NCI-H2196 treated with DMSO at 0.1 percent for 48 hours (cell line): ENCODE data around the gene CLIC5.
A peak's percentile ranks its signal among the peaks of the same experiment; 100 is the strongest.

ENCODE experiments used
- DNase-seq: peaks from one replicate; lab custom pipeline; 2025; ENCODE audit not compliant: unreplicated experiment; lab: John Stamatoyannopoulos, UW

CLIC5 gene

DNA sequence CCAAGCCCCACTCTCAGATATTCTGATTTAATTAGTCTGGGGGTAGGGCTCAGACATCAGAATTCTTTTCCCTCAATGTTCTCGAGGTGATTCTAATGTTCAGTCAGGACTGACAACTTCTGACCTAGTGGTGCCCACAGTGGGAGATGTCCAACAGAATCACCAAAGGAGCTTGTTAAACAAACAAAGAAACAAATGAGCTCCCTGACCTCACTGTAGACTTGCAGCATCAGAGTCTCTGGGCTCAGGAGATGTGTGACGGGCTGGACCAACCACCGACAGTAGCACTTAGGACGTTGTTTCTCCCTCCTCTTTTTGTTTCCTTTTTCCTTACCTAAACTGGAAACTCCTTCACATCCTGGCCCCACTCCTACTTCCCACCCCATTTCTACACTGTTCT, 49.3 kb downstream of the CLIC5 start:
- DNase-seq, result no peak

GRCh38 chr6:45965792-45966191, 49.9 kb downstream of the CLIC5 start:
- DNase-seq, result no peak

DNA sequence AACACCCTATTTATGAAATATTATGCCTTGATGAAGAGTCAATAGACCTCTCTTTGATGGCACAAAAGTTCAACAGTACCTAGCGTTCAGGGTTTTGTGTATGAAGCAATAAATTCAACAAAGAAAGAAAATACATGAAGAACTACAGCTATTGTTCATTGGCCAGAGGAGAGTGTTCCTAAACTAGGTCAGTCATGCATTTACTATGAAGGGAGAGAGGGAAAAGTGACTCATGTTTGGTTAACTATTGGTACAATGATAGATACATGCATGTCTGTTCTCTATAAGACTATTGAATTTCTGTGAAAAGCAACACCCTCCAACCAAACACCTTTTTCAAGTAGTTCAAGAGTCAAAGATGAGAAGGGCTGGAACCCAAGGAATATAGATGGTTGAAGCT, 50.7 kb downstream of the CLIC5 start:
- no peak for DNase-seq

DNA sequence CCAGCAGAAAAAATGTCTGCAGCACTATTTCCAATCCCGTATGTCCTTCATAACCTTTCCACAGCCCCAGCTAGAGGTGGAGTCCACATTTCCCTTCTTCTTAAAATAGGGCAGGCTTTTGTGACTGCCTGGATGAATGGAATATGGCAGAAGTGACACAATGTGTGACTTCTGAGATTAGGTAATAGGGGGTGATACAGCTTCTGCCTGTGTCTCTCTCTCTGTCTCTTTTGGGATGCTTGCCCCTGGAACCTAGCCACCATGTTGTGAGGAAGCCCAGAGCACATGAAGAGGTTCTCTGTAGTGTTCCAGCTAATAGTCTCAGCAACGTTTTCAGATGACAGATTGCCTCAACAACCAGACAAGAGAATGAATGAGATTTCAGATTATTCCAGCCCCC, 51.4 kb downstream of the CLIC5 start:
- no peak for DNase-seq

DNA sequence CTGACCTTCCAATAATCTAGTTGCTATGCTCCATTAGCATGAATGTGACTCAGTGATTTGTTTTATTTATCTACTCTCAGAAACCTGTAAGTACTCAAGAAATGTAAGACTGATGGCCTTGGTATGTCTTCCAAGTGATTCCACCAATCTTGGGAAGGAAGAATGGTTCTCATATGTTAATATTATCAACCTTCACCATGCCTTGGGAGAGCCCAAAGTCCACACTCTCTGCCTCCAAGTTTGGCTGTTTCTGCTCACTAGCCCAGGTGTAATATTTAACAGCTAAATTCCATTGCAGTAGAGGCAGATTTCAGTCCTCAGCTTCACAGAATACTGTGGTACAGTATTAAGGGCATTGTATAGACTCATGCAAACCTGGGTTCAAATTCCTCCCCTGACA, 51.8 kb downstream of the CLIC5 start:
- no peak for DNase-seq

DNA sequence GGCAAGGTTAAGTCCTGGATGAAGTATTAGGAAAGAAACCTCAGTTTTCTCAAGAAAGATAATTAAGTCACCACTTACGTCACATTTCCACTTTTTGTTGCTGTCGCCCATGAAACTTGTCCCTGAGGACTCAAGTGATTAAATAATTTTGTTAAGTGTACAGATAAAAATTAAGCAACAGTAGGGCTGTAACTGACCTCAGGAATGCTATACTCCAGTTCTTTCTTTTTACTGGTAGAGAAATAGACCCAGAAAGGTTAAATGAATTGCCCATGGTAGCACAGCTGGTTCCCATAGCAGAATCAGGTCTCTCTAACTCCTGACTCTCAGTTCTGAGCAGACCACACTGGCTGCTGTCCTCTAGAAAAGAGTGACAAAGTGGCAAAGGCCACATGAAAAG, 54.5 kb downstream of the CLIC5 start:
- DNase-seq, result no peak

GRCh38 chr6:45959534-45960145, 56.0 kb downstream of the CLIC5 start:
- no peak for DNase-seq

DNA sequence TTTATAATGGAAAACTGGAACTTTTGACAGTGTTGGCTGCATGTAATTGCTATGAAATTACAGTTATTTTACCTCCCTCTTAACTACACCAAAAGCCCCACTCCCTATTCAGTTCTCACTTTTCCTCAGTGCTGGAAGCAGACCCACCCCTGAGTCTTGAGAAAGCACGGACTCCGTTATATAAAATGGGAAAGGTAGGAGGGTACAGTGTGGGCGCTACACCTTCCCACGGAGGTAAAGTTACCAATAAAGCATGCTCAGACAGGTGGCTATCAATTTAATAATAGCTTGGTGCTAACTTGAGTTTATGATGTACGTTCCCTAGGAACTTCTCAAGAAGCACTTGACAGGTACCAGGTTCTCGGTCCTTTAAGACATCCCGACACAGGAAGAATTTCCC, 59.0 kb downstream of the CLIC5 start:
- no peak for DNase-seq

DNA sequence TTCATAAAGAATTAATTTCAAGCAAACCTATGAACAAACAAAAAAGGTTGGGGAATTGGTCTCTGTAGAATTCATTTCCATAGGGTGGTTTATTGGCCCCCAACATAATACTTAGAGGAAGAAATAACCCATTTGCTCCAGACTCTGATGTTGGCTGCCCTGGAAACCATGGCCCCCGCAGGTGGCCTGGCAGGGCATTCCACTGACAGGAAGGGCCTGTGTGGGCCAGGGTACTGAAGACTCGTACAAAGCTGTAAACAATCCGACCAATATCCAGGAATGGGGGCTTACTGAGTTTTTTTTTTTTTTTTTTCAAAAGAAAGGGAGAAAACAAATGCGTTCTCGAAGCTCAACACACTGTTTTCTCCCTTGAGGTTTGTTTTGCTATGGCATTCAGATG, 59.5 kb downstream of the CLIC5 start:
- no peak for DNase-seq

GRCh38 chr6:45955597-45955996, 60.1 kb downstream of the CLIC5 start:
- DNase-seq, result no peak

GRCh38 chr6:45952546-45952945, 63.1 kb downstream of the CLIC5 start:
- DNase-seq, result no peak

DNA sequence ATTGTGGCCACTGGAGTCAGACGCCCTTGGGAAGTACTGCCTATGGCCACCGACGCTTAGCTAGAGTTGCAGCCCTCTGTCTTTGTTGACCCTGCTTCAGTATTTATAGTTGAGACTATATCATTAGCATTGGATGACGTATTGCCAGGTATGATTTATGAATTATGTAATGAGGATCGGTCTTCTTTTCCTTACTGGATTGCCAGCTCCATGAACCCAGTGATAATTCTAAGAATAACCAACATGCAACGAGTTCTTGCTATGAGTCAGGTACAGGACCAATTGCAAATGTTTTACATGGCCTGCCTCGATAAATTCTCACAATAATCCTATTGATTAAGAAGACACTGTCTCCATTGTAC, 63.5 kb downstream of the CLIC5 start:
- DNase-seq, result no peak

DNA sequence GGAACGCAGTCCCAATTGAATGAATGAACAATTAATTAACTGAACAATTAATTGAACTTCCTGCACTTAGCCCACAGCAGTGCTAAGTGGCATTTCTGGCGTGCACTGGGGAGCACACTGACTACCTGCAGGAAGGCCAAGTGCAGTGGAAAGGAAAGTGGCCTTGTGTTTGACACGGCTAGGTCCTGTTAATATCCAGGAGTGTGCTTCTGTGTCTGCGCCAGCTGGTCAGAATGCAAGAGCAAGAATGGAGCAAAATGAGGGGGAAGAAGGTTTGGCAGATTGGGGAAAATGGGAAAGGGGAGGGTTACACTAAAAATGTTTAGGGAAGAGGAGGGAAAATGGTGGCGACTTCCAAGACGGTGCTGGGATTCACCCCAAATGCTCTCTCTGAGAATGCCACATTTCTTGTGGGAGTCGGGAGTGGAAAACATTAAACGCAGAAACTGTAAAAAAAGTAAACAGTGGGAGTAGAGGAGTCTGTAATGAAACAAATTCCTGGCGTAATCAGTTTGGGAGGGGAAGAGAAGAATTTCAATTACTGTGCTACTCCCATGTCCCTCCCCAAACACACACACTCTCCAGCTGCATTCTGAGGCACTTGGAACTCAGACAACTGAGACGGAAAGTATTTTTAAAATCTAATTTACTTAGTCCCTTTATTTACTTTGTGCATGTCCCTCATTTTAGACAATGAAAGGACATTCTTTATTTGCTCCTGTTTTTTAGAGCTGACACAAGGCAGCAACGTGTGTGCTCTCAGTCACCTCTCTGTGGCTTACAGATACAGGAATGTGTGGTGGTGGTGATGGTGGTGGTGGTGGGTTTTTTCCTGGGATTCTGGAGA, 64.1 kb downstream of the CLIC5 start:
- no peak for DNase-seq

- no peak for DNase-seq
Observed at GRCh38 chr6:45949256-45949655, 66.4 kb downstream of the CLIC5 start.

- no peak for DNase-seq
Observed at GRCh38 chr6:45947807-45948206, 67.9 kb downstream of the CLIC5 start.

DNA sequence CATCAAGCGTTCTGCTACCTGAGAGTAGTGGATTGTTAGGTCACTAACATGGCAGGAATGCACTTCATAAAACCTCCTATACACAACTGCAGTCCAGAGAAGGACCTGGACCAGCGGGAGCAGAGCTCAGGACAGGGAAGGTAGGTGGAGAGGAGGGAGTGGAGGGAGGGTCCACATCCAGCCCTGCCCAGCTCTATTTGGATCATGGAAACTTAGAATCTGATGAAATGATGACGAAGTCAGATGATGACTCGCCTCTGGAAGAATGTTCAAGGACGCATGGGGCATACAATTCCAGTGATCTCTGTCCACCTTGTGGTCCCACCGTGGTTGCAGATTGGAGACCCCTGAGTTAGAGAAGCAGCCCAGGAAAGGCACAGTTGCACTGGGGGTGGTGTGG, 68.8 kb downstream of the CLIC5 start:
- no peak for DNase-seq

GRCh38 chr6:45946352-45946751, 69.3 kb downstream of the CLIC5 start:
- DNase-seq, result no peak

DNA sequence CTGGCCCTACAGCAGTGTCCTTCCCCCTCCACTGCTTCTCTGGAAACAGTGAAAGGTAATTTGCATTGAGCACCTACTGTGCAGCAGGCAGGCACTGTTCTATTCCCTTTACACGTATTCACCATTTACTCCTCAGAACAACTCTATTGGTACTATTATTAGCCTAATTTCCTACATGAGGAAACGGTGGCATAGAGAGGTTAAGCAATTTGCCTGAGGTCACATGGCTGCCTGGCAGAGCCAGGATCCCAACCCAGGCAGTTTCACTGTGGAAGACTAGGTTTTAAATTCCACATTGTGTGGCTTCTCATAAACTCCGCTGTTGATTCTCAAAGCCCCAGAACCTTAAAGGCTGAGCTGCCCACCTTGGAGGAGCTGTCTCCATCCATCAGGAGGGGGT, 72.7 kb downstream of the CLIC5 start:
- DNase-seq, result no peak

- no peak for DNase-seq
Observed at GRCh38 chr6:45933855-45934254, 81.8 kb downstream of the CLIC5 start.

DNA sequence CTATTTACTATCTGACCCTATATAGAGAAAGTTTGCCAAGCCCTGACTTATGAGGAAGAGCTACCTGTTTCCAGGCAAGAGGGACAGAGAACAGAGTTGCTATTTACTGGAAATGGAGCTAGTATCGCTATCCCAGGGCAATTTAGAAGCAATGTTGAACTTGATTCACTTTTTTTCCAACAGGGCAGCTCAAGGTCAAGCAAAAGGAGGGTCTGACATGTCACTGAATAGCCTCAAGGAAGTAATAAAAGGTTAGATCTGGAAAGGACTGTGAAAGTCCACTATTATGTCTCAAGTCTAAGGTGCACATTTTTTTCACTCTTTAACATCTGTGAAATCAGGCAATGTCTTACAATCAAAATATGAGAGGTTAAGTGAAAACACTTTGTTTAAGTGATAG, 84.4 kb downstream of the CLIC5 start:
- DNase-seq, result no peak

DNA sequence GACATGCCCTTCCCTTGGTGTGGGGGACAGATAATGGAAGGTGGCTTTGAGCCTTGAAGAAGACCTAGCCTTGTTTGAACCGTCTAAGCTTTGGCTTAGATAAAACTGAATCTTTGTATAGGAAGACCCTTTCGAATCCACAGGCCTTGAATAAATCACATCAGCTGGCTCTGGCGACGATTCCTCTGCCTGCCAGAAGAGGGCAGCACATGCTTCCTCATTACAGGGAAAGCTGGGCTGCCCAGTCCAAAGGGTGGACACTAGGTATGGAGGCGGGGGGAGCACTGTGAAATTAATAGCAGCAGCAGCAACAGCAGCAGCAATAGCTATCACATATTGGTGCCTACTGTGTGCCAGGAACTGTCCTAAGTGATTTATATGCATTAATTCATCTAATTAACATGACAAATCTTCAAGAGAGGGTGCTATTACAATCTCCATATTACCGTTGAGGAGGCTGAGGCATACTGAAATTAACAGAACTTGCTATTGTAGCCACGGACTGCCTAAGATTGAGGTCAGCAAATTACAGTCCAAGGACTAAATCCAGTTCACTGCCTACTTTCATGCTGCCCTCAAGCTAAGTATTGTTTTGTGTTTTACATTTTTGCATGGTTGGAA, 85.1 kb downstream of the CLIC5 start:
- peak; percentile 32 for DNase-seq
